ACC112 (cell line): Measurements from ENCODE around the gene PCNP.
A peak's percentile ranks its signal among the peaks of the same experiment; 100 is the strongest.

Source experiments
- H2AFZ ChIP-seq: fragments of 200-600 bp; sonication (generic); one replicate; pipeline ENCODE4 v1.6.0; 2017; ENCODE audit warnings: antibody characterized with exemption, low read length; ENCODE audit not compliant: unreplicated experiment
- H3K27ac ChIP-seq: fragments of 200-600 bp; sonication (generic); 2 replicates; pipeline ENCODE4 v1.5.1; 2014; ENCODE audit warnings: low read depth, mild to moderate bottlenecking, antibody characterized with exemption, low read length, moderate library complexity
- H3K27me3 ChIP-seq: fragments of 200-600 bp; sonication (generic); 2 replicates; pipeline ENCODE4 v1.6.1; 2014; ENCODE audit warnings: mild to moderate bottlenecking, antibody characterized with exemption, low read length, moderate library complexity, mixed read lengths; ENCODE audit not compliant: insufficient read depth
- H3K36me3 ChIP-seq: fragments of 200-600 bp; sonication (generic); 2 replicates; pipeline ENCODE4 v1.6.1; 2016; ENCODE audit warnings: mild to moderate bottlenecking, antibody characterized with exemption, low read length, moderate library complexity, mixed read lengths; ENCODE audit not compliant: insufficient read depth
- H3K4me1 ChIP-seq: fragments of 200-600 bp; sonication (generic); one replicate; pipeline ENCODE4 v1.6.1; 2016; ENCODE audit warnings: low read length, mixed read lengths; ENCODE audit not compliant: insufficient read depth, unreplicated experiment, control insufficient read depth
- H3K4me3 ChIP-seq: fragments of 200-600 bp; sonication (generic); 2 replicates; pipeline ENCODE4 v1.5.1; 2014; ENCODE audit warnings: mild to moderate bottlenecking, low read depth, low read length
- H3K79me2 ChIP-seq: fragments of 200-600 bp; sonication (generic); one replicate; pipeline ENCODE4 v1.6.0; 2016; ENCODE audit warnings: low read length; ENCODE audit not compliant: control insufficient read depth, unreplicated experiment, insufficient read depth

PCNP gene

GRCh38 chr3:101573449-101574387 lies at the start of gene PCNP:
PCNP (plus strand) TSS chr3:101574180; CDS start chr3:101574216, 36 bp downstream.
- Histone ChIP-seq H3K79me2 (peaks cover 43% of the 10 kb centered on the region), H3K4me3 (peak within 1 kb of the TSS; percentile 95), H3K36me3 (peaks cover 7% of the 10 kb centered on the region), H3K27ac (peak within 1 kb of the TSS; percentile 88), H3K4me1 (peaks cover 16% of the 10 kb centered on the region), H2AFZ (peak within 1 kb of the TSS; percentile 94), H3K27me3 (no peaks in the 10 kb centered on the region)

- Histone ChIP-seq H2AFZ (no peak overlapping the region), H3K4me3 (no peak overlapping the region), H3K36me3 (no peaks in the 10 kb centered on the region), H3K4me1 (no peaks in the 10 kb centered on the region), H3K79me2 (no peaks in the 10 kb centered on the region), H3K27ac (no peak overlapping the region), H3K27me3 (no peaks in the 10 kb centered on the region; the same call in 1 of the 2 replicates)
Observed at GRCh38 chr3:101527441-101527840, 46.5 kb upstream of the PCNP start.

DNA sequence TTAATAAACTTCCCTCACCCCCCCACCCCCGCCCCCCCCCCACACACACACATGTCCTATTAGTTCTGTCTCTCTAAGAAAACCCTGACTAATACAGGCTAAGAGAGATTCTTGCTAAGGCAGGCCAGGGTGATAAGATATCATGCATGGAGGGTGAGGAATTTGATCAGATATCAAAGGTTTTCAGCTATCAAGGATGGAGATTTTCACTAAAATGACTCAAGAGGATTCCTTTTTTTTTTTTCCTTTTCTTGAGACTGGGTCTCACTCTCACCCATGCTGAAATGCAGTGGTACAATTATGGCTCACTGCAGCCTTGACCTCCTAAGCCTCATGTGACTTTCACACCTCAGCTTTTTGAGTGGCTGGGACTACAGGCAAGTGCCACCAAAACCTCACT lies 46.1 kb upstream of the PCNP start:
- Histone ChIP-seq H3K36me3 (no peaks in the 10 kb centered on the region), H3K79me2 (no peaks in the 10 kb centered on the region), H3K4me1 (no peaks in the 10 kb centered on the region), H3K27me3 (no peaks in the 10 kb centered on the region; the same call in 1 of the 2 replicates), H3K27ac (no peak overlapping the region), H2AFZ (no peak overlapping the region), H3K4me3 (no peak overlapping the region)

DNA sequence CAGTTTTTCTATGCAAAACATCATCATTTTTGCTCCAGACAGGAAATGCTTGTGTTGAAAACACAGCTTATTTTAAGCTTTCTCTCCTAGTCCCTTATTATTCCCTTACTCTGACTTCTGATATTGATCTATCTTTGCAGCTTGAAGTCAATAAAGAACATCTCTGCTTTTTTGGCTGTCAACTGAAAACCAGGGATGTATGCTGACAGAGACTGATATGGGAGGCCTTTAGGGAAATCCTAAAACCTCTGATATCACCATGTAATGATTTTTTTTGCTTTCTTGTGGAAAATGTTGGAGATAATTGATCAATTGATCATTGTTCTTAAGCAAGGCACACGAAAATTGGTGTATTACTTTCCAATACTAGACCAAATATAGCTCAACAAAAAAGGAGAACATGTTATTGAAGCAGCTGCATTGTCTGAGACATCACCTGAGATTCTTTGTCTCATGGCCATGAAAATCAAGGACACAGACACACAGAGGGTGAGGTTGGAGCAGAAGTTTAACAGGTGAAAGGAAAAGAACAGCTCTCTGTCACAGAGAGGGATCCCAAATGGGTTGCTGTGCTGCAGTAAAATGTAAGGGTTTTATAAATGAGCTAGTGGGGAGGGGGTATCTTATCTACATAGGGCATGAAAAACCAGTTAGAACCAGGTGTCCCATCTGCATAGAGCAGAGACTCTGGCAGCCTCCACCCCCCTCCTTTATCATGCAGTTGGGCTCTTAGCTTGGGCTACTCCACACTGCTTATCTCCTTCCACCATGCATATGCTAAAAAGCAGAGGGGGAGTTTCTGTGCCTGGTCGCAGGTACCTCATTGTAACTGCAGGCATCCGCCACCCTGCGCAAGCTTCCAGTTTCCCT lies 43.9 kb upstream of the PCNP start:
- Histone ChIP-seq H3K79me2 (no peaks in the 10 kb centered on the region), H3K4me3 (no peak overlapping the region), H3K27ac (no peak overlapping the region), H3K4me1 (no peaks in the 10 kb centered on the region), H3K36me3 (no peaks in the 10 kb centered on the region), H3K27me3 (peaks cover 11% of the 10 kb centered on the region; the same call in 1 of the 2 replicates), H2AFZ (no peak overlapping the region)

DNA sequence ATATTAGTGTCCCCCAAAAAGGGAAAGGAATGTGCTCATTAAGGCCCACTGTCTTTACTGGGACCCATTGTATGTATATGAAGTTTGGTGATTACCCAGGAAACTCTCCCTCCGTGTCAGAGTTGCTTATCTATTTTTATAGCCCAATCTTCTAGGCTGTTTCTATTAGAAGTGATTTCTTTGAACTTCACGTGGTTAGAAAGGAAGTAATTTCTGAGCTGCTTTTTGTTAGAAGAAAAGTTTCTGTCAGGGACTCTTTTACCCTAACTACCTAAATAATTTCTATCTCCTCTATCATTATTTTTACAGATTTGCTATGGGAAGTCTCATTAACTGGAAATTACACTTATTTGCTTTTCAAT lies 43.3 kb upstream of the PCNP start:
- Histone ChIP-seq H3K27me3 (peaks cover 11% of the 10 kb centered on the region; the same call in 1 of the 2 replicates), H3K4me3 (no peak overlapping the region), H3K36me3 (no peaks in the 10 kb centered on the region), H3K4me1 (no peaks in the 10 kb centered on the region), H3K27ac (no peak overlapping the region), H2AFZ (no peak overlapping the region), H3K79me2 (no peaks in the 10 kb centered on the region)

DNA sequence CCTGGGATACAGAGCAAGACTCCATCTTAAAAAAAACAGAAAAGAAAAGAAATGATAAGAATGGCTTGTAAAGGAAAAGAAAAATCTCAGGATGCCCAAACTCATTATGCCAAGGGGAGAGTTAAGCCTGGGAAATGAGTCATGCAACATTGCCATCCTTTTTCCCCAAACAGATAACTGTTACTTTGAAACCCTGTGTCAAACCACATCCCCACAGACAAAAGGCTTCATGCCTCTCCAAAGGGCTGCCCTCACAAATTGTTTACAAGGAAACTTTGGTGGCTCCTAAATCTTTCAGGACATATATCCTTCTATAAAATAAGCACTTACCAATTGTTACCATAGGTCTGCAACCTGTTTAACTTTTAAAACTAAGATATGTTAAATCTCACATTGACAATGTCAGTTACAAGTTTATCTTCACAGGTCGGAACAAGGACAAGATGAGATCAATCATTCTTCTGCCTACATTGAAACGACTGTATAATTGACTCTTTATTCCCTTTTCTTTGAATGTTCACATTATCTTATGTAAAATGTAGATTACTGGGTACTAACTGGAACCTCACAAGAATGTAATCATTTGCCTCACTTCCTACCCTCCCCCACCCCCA lies 42.4 kb upstream of the PCNP start:
- Histone ChIP-seq H3K36me3 (no peaks in the 10 kb centered on the region), H3K27me3 (peaks cover 11% of the 10 kb centered on the region; the same call in 1 of the 2 replicates), H3K79me2 (no peaks in the 10 kb centered on the region), H3K4me3 (no peak overlapping the region), H2AFZ (no peak overlapping the region), H3K27ac (no peak overlapping the region), H3K4me1 (no peaks in the 10 kb centered on the region)

DNA sequence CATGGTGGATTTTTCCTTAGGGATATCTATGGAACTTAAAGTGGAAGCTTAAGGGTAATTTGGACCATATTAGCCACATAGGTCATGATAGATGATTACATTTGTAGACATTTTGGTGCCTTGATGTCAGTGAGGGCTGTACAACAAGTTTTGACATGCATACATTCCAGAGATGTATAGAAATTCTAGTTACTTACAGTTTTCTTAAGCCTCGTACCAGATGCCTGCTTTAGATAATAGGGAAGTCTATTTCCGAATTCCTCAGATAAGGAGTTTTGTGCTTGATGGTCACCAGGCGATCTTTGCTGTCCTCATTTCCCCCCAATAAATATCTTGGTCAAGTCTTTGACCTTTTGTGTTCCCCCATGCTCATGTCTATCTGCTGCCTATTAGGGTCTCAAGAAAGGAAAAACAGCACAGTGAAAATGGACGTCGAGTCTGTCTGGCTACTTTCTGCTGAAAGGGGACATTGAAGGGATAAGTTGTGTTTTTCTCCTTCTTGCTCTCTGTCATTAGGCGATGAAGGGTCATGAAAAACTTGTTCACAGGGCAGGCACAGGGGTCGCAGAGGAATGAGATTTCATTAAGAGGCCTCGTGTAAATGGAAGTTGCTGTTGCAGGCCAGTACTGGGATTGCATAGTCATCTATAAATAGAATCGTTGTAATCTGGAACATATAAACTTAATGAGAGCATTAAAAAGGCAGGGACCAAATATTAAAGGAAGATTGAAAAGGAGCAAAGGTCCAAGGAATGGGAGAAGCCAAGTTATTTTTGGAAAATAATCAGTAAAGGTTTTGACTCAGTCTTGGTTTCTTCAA lies 41.0 kb upstream of the PCNP start:
- no peak overlapping the region for H2AFZ ChIP-seq
- no peak overlapping the region for H3K4me3 ChIP-seq
- peaks cover 11% of the 10 kb centered on the region; the same call in 1 of the 2 replicates for H3K27me3 ChIP-seq
- no peaks in the 10 kb centered on the region for H3K79me2 ChIP-seq
- H3K27ac ChIP-seq, result no peak overlapping the region
- no peaks in the 10 kb centered on the region for H3K36me3 ChIP-seq
- no peaks in the 10 kb centered on the region for H3K4me1 ChIP-seq

DNA sequence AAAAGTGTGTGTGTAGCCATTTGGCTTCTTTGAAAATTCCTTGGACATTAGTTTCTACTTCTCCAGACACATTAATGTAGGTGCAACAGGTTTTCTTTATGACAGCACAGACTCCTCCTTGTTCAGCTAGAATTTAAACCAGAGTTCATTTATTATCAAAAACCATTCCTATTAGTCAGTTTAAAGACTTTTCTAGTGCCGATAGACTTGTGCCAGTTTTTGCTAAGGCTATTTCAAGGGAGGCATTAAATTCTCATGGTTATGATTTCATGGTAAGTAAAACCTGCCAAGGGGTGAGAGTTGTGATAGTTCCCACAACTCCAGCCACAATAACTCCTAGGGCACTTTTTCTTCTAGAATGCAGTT lies 40.4 kb upstream of the PCNP start:
- Histone ChIP-seq H3K79me2 (no peaks in the 10 kb centered on the region), H3K4me1 (no peaks in the 10 kb centered on the region), H3K27me3 (peaks cover 11% of the 10 kb centered on the region; the same call in 1 of the 2 replicates), H2AFZ (no peak overlapping the region), H3K27ac (no peak overlapping the region), H3K36me3 (no peaks in the 10 kb centered on the region), H3K4me3 (no peak overlapping the region)

DNA sequence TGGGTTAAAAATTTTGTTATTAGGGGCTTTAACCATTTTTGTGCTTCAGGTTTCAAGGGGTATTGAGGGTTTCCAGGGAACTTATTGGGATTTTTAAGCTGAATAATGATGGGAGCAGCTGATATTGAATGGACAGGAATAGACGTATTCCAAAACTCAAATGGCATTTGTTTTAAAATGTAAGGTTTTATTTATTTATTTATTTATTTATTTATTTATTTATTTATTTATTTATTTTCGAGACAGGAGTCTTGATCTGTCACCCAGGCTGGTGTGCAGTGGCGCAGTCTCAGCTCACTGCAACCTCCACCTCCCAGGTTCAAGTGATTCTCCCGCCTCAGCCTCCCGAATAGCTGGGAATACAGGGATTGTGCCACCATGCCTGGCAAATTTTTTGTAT lies 38.8 kb upstream of the PCNP start:
- Histone ChIP-seq H3K36me3 (no peaks in the 10 kb centered on the region), H3K27me3 (peaks cover 11% of the 10 kb centered on the region; the same call in 1 of the 2 replicates), H3K4me3 (no peak overlapping the region), H3K4me1 (no peaks in the 10 kb centered on the region), H2AFZ (no peak overlapping the region), H3K79me2 (no peaks in the 10 kb centered on the region), H3K27ac (no peak overlapping the region)

DNA sequence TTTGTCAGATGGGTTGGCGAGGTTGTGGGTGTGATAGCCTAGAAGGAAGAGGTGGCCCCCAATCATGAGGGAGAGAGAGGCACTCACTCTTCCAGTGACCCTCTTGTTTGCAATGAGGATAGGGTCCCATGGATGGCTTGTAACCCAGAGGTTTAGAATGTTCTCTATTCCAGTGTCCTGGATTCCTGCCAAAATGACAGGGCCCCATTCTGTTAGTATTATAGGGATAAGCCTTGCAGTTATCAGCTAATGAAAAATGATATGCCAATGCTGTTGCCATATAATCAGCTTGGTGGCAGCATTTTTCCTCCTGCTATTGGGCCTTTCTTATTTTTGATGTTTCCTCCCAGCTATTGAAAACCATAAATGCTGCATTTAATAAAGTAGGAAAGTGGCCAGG lies 37.7 kb upstream of the PCNP start:
- Histone ChIP-seq H3K4me1 (no peaks in the 10 kb centered on the region), H3K36me3 (no peaks in the 10 kb centered on the region), H3K27me3 (peaks cover 11% of the 10 kb centered on the region; the same call in 1 of the 2 replicates), H3K27ac (no peak overlapping the region), H3K4me3 (no peak overlapping the region), H3K79me2 (no peaks in the 10 kb centered on the region), H2AFZ (no peak overlapping the region)
